ENCODE results near the gene PRKCB.

PRKCB gene

DNA sequence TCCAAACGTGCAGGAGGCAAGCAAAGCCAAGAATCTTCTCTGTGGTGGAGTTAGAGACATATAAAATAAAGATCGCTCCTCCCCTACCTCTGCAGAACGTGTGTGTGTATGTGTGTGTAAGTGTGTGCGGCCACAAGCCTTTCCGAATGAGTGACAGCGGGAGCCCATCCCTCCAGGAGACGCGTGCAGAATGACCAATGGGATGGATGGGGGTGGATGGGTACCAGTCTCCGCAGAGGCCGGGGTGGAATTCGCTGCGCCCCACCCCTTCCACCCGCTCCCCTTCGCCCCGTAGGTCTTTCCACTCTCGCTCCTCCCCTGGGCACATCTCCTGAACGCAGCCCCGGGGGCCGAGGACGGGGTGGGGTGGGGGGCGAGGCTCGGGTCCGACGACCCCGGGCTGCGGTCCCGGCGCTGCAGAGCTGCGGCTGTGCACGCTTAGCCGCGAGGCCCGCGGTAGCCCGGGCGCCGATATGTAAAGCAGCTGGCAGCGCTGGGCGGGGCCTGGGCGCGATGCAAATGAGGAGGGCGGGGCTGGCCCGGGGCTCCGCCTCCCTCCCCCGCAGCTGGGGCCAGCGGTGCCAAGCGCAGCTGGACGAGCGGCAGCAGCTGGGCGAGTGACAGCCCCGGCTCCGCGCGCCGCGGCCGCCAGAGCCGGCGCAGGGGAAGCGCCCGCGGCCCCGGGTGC lies at the start of gene PRKCB:
Gene PRKCB (plus strand): TSS at position 594 of the 688 bp plus-strand sequence.
- peak; percentile 87 for DNase-seq (ENCODE audit: low spot score)

DNA sequence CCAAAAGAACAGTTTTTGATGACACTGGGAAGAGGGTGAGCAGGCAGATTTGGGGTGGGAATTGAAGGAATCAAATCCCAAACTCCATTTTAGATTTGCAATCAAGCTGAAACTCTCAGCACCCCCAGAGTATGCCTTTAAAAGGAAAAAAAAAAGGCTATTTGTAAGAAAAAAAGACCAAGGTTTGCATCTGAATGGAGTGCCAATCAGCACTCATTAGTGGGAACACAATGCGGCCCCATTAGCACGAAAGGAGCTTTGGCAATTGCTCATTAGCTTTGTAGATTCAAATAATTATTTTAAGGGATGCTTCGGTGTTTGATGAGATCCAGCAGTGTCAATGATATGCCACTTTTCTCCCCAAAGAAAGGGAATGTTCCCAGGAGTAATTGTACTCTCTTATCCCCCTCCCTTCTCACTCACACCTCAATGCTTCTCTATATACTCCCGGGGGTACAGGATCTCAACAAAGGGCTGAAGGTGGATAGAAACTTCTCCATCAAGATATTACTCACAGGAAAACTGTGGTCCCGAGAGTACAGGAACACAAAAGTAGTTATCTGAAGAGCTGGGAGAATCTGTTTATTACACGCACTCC lies 48.7 kb upstream of the PRKCB start:
- DNase-seq (ENCODE audit: low spot score), result no peak

GRCh38 chr16:23788685-23789084 lies 47.1 kb upstream of the PRKCB start:
- DNase-seq (ENCODE audit: low spot score), result no peak

- no peak for DNase-seq (ENCODE audit: low spot score)
Measured at GRCh38 chr16:23795378-23795777, 40.4 kb upstream of the PRKCB start.

- DNase-seq (ENCODE audit: low spot score), result no peak
Measured at GRCh38 chr16:23796941-23797340, 38.8 kb upstream of the PRKCB start.

- DNase-seq (ENCODE audit: low spot score), result peak; percentile 76
Measured at GRCh38 chr16:23801378-23801777, 34.4 kb upstream of the PRKCB start.

GRCh38 chr16:23802776-23803175 lies 33.0 kb upstream of the PRKCB start:
- no peak for DNase-seq (ENCODE audit: low spot score)

DNA sequence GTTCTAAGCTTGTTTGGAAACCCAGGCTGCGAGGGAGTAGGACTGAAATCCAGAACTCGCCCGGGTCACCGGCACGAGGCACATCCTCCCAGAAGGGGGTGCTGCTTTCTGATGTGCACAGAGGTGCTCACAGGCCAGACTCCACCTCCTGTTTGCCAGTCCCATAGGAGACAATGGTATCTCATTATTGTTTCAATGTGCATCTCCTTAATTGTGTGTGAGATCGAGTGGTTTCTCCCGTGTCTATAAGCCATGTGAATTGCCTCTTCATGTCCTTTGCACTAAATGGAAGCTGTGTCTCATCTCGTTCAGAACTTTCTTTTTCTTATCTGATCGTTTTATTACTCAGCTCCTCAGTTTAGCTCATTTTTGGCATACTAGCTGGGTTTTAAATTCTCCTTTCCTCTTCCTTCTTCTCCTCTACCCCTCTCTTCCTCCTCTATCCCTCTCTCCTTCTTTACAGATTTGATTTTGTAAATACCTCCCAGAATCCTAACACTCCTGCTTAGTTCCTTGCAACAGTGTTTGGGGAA lies 32.1 kb upstream of the PRKCB start:
- peak; percentile 75 for DNase-seq (ENCODE audit: low spot score)

GRCh38 chr16:23807028-23807427 lies 28.8 kb upstream of the PRKCB start:
- no peak for DNase-seq (ENCODE audit: low spot score)

DNA sequence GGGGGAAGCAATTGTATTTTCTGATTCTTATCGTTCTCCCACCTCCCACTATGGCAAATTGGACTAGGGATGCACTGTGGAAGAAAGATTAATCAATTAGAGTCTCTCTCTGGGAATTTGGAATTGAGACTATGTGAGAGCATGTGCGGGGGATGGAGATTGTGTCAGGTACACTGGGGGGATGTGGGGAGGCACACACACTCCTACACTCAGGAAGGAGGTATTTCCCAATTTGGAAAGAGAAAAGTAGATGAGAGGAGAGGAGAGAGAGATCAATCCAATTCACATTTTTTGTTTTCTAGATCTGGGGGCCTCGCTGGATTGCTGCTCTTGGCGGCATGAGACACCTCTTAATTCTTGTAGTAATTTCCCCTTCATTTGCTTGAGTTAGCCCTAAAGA lies 14.3 kb upstream of the PRKCB start:
- DNase-seq (ENCODE audit: low spot score), result no peak

DNA sequence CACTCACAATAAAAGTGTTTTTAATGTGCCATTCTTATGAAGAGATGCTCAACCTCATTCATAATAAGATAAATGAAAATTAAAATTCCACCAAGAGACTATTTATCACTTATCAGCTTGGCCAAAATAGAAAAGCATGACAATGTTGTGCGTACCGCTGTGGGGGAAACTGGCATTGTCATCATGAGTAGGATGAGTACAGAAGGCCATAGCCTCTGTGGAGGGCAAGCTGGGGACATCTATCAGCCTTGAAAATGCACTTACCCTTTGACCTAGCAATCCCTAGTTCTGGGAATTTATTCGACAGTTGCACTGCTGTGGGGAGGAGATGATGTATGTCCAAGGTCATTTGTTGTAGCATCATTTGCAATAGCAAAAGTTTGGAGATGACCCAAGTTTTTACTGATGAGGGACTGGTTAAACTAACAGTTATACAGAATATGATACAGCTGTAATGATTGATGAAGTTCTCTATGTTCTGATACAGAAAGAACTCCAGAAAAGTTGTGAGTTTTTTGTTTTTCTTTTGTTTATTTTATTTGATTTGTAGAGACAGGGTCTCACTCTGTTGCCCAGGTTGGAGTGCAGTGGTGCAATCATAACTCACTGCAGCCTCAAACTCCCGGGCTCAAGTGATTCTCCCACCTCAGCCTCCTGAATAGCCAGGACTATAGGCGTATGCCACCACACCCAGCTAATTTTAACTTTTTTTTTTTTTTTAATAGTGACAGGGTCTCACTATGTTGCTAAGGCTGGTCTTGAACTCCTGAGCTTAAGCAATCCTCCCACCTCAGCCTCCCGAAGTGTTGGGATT lies 13.7 kb upstream of the PRKCB start:
- DNase-seq (ENCODE audit: low spot score), result no peak

DNA sequence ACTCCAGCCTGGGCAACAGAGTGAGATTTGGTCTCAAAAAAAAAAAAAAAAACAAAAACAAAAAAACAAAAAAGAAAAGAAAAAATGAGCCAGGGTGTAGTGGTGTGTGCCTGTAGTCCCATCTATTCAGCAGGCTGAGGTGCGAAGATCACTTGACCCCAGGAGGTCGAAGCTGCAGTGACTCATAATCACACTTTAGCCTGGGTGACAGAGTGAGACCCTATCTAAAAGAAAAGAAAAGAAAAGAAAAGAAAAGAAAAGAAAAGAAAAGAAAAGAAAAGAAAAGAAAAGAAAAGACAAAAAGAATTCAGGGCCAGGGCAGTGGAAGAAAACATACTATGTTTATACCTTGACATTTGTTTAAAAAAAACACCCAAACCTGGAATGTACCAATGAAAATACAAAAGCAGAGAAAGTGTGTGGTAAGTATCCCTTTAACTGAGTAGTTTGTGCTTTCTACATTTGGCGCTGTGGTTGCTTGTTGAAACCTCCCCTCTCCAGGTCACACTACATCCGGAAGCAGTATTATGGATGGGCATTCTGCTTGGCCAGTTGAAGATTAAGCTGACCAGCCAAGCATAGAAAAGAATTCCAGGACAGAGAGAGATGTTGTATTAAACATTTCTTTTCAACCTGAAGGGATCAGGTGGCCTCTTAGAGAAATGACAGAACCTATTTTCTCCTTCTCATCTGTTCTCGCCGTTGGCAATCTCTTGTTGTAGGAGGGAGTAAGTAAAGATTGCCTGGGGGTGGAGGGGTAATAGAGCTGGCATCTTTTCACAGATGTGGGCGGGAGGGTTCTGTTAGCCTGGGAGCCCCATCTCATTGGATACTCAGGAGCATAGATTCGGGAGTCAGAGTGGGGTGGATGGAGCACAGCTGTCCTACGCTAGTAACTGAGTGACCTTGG lies 12.1 kb upstream of the PRKCB start:
- no peak for DNase-seq (ENCODE audit: low spot score)

GRCh38 chr16:23824909-23825308 lies 10.9 kb upstream of the PRKCB start:
- no peak for DNase-seq (ENCODE audit: low spot score)

- DNase-seq (ENCODE audit: low spot score), result peak; percentile 77
Measured at GRCh38 chr16:23826528-23827045, 9.2 kb upstream of the PRKCB start.

DNA sequence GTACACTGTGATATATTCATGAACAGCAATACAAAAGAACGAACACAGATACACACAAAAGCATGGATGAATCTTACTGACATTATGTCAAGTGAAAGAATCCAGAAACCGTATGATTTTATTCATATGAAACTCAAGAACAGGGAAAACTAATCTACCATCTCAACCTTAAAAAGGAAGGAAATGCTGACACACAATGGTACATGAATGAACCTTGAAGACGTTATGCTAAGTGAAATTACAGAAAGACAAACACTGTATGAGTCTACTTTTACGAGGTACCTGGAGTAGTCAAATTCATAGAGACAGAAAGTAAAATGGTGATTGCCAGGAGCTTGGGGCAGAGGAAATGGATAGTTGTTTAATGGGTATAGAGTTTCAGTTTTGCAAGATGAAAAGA lies 8.7 kb upstream of the PRKCB start:
- DNase-seq (ENCODE audit: low spot score), result peak; percentile 84

DNA sequence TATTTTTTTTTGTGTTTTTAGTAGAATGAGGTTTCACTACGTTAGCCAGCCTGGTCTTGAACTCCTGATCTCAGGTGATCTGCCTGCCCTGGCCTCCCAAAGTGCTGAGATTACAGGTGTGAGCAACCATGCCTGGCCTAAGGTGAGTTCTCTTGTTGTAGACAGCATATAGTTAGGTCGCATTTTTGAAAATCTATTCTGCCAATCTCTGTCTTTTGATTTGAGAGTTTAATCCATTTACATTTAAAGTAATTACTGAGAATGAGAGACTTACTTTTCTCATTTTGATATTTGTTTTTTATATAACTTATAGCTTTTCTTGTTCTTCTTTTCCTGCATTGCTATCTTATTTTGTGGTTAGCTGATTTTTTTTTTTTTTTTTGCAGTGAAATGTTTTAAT lies 6.3 kb upstream of the PRKCB start:
- no peak for DNase-seq (ENCODE audit: low spot score)

DNA sequence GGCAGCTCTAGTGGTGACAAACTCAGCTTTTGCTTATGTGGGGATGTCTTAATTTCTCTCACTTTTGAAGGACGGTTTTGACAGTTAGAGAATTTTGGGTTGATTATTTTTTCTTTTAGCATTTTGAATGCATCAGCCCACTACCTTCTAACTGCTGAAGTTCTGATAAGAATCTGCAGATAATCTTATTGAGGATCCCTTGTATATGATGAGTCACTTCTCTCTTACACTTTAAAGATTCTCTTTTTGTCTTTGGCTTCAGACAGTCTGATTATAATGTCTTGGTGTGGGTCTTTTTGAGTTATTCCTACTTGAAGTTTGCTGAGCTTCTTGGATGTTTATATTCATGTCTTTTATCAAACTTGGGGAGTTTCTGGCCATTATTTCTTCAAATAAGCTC lies 5.5 kb upstream of the PRKCB start:
- no peak for DNase-seq (ENCODE audit: low spot score)

GRCh38 chr16:23832882-23833281 lies 2.9 kb upstream of the PRKCB start:
- DNase-seq (ENCODE audit: low spot score), result no peak

DNA sequence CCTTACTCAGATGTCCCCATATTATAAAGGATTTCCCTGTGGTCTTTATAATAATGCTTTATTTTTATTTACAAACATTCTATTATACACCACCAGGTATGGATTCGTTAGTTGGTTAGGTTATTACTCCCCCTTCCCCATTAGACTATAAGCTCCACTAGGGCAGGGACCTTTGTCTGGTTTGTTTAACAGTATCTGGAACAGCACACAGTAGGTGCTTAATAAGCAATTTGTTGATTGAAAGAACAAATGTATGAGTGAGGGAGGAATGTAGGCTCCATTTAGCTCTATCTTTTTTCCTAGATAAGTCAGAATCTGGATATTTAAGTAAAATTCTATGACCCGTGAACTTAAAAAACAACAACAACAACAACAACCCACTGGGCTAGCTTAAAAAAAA lies 2.3 kb upstream of the PRKCB start:
- no peak for DNase-seq (ENCODE audit: low spot score)

DNA sequence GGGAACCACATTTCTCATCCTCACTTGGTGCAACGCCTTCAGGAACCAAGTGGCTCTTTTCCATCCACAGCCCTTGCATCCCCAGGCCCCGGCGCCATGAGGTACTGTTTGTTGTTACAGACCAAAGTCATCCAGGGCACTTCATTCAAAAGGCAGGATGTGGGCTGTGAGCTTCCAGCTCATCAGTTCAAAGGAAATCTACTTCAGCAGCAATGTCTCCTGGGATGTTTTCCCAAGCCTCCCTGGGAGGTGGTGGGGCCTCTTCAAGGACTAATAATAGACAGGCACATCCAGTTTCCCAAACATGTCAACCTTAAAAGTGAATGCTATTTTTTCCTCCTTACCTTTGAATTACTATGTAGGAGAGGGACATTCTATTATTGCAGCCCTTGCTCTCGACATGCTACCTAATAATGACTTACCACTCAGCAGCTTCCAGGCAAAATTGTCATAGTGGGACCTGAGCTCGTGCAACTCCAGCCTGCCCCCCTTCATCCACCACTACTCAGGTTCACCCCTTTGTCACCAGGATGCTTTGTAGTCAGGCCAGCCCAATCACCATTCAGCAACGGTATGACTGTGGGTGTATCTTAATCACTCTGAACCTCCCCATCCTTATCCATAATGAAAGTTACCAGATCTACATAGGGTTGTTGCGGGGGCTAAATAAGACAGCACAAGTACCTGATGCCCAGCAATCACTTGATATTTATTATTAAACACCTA lies 1.7 kb upstream of the PRKCB start:
- DNase-seq (ENCODE audit: low spot score), result no peak

DNA sequence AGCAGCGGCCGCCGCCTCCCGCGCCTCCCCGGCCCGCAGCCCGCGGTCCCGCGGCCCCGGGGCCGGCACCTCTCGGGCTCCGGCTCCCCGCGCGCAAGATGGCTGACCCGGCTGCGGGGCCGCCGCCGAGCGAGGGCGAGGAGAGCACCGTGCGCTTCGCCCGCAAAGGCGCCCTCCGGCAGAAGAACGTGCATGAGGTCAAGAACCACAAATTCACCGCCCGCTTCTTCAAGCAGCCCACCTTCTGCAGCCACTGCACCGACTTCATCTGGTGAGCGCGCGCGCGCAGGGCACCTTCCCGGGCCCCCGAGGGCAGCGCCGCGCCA lies 258 bp downstream of the PRKCB start:
- no peak for DNase-seq (ENCODE audit: low spot score)

All from activated CD4-positive, alpha-beta T cell treated with anti-CD3 and anti-CD28 coated beads, Interleukin-2, Interleukin-4, amounts not matched to agents 100 ng/mL and 50 ng/mL, durations not matched to agents 16 hours and 8 hours (primary cell).